HG03460 (cell line): ENCODE measurements around the gene ADIPOQ.
"Not testable (repeated sequence)": the region's sequence is repeated elsewhere in the genome, so short reads cannot be mapped to it uniquely, and the experiment has no call there.

Source experiments
- ATAC-seq: cut with Tn5 transposase; IDR thresholded peaks from one replicate; pipeline ENCODE4 v1.9.1; 2021; ENCODE audit not compliant: unreplicated experiment

ADIPOQ gene

GRCh38 chr3:186870421-186871201, 28.1 kb downstream of the ADIPOQ start:
- no peak for ATAC-seq

GRCh38 chr3:186871403-186871924, 29.0 kb downstream of the ADIPOQ start:
- ATAC-seq, result no peak

- ATAC-seq, result not testable (repeated sequence)
Measured at GRCh38 chr3:186873796-186874195, 31.3 kb downstream of the ADIPOQ start.

GRCh38 chr3:186874216-186874615, 31.7 kb downstream of the ADIPOQ start:
- ATAC-seq, result not testable (repeated sequence)

- ATAC-seq, result not testable (repeated sequence)
Measured at GRCh38 chr3:186874841-186875240, 32.3 kb downstream of the ADIPOQ start.

GRCh38 chr3:186875708-186876107, 33.2 kb downstream of the ADIPOQ start:
- ATAC-seq, result no peak

- no peak for ATAC-seq
Measured at GRCh38 chr3:186879781-186880180, 37.3 kb downstream of the ADIPOQ start.

- no peak for ATAC-seq
Measured at GRCh38 chr3:186880406-186880805, 37.9 kb downstream of the ADIPOQ start.

GRCh38 chr3:186882150-186882524, 39.6 kb downstream of the ADIPOQ start:
- ATAC-seq, result no peak

- ATAC-seq, result no peak
Measured at GRCh38 chr3:186882881-186883685, 40.6 kb downstream of the ADIPOQ start.

- ATAC-seq, result no peak
Measured at GRCh38 chr3:186883686-186884058, 41.2 kb downstream of the ADIPOQ start.

- not testable (repeated sequence) for ATAC-seq
Measured at GRCh38 chr3:186884868-186885267, 42.4 kb downstream of the ADIPOQ start.

- no peak for ATAC-seq
Measured at GRCh38 chr3:186886202-186886981, 43.9 kb downstream of the ADIPOQ start.

GRCh38 chr3:186887507-186887938, 45.0 kb downstream of the ADIPOQ start:
- ATAC-seq, result not testable (repeated sequence)

- no peak for ATAC-seq
Measured at GRCh38 chr3:186888569-186888968, 46.1 kb downstream of the ADIPOQ start.

- not testable (repeated sequence) for ATAC-seq
Measured at GRCh38 chr3:186889698-186890097, 47.2 kb downstream of the ADIPOQ start.

GRCh38 chr3:186890911-186891310, 48.4 kb downstream of the ADIPOQ start:
- ATAC-seq, result no peak

GRCh38 chr3:186893071-186893470, 50.6 kb downstream of the ADIPOQ start:
- ATAC-seq, result not testable (repeated sequence)

GRCh38 chr3:186895406-186895805, 52.9 kb downstream of the ADIPOQ start:
- no peak for ATAC-seq

- ATAC-seq, result no peak
Measured at GRCh38 chr3:186896006-186896405, 53.5 kb downstream of the ADIPOQ start.

GRCh38 chr3:186896875-186897274, 54.4 kb downstream of the ADIPOQ start:
- ATAC-seq, result no peak
